OCI-LY1 (cell line): ENCODE measurements around the gene ACTR3.

Source experiments
- EZH2 ChIP-seq: fragments of 200-600 bp; sonication (generic), shearing (Covaris generic); IDR thresholded peaks from 2 replicates; pipeline ENCODE4 v1.8.0; 2017; ENCODE audit warnings: borderline replicate concordance, mixed run types, mild to moderate bottlenecking, antibody characterized with exemption, low read length, moderate library complexity, mixed read lengths
- TF ChIP-seq, protein P1 (sequence below): fragments of 200-600 bp; sonication (generic), shearing (Covaris generic); IDR thresholded peaks from 2 replicates; pipeline ENCODE4 v1.5.1; 2017; ENCODE audit warnings: mild to moderate bottlenecking, antibody characterized with exemption, low read length, moderate library complexity, mixed read lengths

DNA sequence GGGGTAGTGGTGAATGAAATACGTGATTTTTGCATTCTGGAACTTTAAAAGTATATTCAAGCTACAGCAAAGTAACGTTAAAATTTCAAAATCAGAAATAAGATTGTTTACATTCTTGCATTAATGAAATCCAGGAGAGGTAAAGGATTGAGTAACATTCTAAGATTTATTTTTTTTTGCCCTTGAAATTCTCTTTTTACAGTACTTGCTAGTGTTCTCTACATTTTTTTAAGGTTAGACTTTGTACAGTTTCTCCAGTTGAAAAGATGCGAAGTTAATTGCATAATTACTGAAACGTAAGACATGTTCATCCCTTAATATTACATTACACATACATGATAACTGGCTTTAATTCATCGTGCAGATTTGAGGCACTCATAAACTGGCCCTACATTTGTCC is 74.5 kb downstream of the ACTR3 start:
- TF ChIP-seq, protein P1, sequence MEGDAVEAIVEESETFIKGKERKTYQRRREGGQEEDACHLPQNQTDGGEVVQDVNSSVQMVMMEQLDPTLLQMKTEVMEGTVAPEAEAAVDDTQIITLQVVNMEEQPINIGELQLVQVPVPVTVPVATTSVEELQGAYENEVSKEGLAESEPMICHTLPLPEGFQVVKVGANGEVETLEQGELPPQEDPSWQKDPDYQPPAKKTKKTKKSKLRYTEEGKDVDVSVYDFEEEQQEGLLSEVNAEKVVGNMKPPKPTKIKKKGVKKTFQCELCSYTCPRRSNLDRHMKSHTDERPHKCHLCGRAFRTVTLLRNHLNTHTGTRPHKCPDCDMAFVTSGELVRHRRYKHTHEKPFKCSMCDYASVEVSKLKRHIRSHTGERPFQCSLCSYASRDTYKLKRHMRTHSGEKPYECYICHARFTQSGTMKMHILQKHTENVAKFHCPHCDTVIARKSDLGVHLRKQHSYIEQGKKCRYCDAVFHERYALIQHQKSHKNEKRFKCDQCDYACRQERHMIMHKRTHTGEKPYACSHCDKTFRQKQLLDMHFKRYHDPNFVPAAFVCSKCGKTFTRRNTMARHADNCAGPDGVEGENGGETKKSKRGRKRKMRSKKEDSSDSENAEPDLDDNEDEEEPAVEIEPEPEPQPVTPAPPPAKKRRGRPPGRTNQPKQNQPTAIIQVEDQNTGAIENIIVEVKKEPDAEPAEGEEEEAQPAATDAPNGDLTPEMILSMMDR, result no peak
- no peak for TF ChIP-seq EZH2
